Chondrocyte (in vitro differentiated cells): ENCODE measurements around the gene COL9A2. TPM values are rescaled to one million over a fixed set of nuclear protein-coding genes. Genes with fewer than 3 reads are reported as not detected.
A peak's percentile ranks its signal among the peaks of the same experiment; 100 is the strongest.

ENCODE experiments used
- DNase-seq: peaks from one replicate; pipeline ENCODE4 v3.0.0; 2021; ENCODE audit warnings: mixed read lengths, low spot score
- H3K27ac Mint-ChIP-seq: one replicate; pipeline ENCODE4 v1.8.0; 2021; ENCODE audit warnings: mild to moderate bottlenecking, moderate library complexity, mixed read lengths; ENCODE audit not compliant: unreplicated experiment
- H3K27me3 Mint-ChIP-seq: 2 replicates; pipeline ENCODE4 v1.8.0; 2021; ENCODE audit warnings: low read depth, mixed read lengths
- H3K36me3 Mint-ChIP-seq: 2 replicates; pipeline ENCODE4 v1.8.0; 2021; ENCODE audit warnings: low read depth, mixed read lengths
- H3K4me1 Mint-ChIP-seq: 2 replicates; pipeline ENCODE4 v1.8.0; 2021; ENCODE audit warnings: low read depth, mild to moderate bottlenecking, mixed read lengths
- H3K4me3 Mint-ChIP-seq: one replicate; pipeline ENCODE4 v1.8.0; 2021; ENCODE audit warnings: mild to moderate bottlenecking, moderate library complexity, mixed read lengths; ENCODE audit not compliant: unreplicated experiment
- H3K9me3 Mint-ChIP-seq: 2 replicates; pipeline ENCODE4 v1.8.0; 2021; ENCODE audit warnings: low read depth, mixed read lengths
- total RNA-seq: library from RNA; stranded (reverse); gene quantifications from 3 replicates; pipeline ENCODE4 v1.2.1, GENCODE V29; 2021
- TF ChIP-seq, protein P1 (sequence below): fragments of 200-600 bp; sonication (generic); IDR thresholded peaks from 2 replicates; pipeline ENCODE4 v1.5.0; 2021; ENCODE audit warnings: antibody characterized with exemption, mild to moderate bottlenecking, moderate library complexity

COL9A2 gene
- total RNA-seq, 1 donor from 2014 or later: 9.9 TPM

DNA sequence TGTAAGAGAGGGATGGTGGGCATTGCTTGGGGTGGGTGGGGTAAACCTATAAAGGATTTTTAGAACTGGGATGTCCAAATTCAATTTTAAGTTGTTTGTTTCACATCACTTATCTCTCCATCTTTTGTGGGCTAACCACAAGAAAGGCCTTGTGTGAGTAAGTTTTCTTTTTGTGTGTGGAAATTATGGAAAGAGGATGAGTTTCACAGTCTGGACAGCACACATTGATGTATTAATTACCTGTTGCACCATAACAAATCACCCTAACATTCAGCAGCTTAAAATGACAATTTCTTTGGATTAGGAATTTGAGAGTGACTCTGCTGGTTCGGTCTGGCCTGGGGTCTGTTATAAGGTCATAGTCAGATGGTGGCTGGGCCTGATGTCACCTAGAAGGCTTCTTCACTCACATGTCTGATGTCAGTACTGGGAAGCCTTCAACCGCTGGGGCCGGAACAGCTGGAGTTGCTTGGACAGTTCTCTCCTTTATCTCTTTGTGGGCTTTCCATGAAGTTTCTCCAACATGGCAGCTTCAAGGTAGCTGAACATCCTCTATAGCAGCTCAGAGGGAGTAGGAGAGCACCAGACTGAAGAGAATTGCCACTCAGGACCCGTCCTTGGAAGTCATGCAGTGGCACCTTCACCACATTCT, 2.0 kb upstream of the COL9A2 start:
- peaks cover 13% of the 10 kb centered on the region for H3K27me3 Mint-ChIP-seq

DNA sequence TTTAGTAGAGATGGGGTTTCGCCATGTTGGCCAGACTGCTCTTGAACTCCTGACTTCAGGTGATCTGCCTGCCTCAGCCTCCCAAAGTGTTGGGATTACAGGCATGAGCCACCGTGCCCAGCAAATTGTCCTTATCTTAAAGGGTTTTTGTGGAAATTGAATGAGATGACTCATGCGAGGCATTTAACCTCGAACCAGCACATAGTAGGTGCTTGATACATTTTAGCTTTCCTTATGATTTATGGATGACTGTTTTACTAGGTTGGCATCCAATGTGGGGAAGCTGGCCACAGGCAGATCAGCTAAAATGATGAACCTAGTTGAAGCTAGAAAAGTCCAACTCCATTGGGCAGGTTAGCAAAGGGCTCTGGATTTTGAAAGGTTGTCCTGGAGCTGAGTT, 1.4 kb upstream of the COL9A2 start:
- Mint-ChIP-seq H3K4me3 (no peak overlapping the region), H3K36me3 (no peaks in the 10 kb centered on the region), H3K27me3 (peaks cover 10% of the 10 kb centered on the region), H3K9me3 (no peaks in the 10 kb centered on the region), H3K27ac (no peak overlapping the region), H3K4me1 (peaks cover 21% of the 10 kb centered on the region)
- no peak for DNase-seq
- TF ChIP-seq, protein P1, sequence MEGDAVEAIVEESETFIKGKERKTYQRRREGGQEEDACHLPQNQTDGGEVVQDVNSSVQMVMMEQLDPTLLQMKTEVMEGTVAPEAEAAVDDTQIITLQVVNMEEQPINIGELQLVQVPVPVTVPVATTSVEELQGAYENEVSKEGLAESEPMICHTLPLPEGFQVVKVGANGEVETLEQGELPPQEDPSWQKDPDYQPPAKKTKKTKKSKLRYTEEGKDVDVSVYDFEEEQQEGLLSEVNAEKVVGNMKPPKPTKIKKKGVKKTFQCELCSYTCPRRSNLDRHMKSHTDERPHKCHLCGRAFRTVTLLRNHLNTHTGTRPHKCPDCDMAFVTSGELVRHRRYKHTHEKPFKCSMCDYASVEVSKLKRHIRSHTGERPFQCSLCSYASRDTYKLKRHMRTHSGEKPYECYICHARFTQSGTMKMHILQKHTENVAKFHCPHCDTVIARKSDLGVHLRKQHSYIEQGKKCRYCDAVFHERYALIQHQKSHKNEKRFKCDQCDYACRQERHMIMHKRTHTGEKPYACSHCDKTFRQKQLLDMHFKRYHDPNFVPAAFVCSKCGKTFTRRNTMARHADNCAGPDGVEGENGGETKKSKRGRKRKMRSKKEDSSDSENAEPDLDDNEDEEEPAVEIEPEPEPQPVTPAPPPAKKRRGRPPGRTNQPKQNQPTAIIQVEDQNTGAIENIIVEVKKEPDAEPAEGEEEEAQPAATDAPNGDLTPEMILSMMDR: no peak

More for the DNA sequence above, 2.0 kb upstream of the COL9A2 start:
- H3K9me3 Mint-ChIP-seq: no peaks in the 10 kb centered on the region
- peaks cover 15% of the 10 kb centered on the region for H3K4me1 Mint-ChIP-seq
- no peak overlapping the region for H3K27ac Mint-ChIP-seq
- no peaks in the 10 kb centered on the region for H3K36me3 Mint-ChIP-seq
- TF ChIP-seq, protein P1: no peak
- no peak for DNase-seq
- H3K4me3 Mint-ChIP-seq: no peak overlapping the region

DNA sequence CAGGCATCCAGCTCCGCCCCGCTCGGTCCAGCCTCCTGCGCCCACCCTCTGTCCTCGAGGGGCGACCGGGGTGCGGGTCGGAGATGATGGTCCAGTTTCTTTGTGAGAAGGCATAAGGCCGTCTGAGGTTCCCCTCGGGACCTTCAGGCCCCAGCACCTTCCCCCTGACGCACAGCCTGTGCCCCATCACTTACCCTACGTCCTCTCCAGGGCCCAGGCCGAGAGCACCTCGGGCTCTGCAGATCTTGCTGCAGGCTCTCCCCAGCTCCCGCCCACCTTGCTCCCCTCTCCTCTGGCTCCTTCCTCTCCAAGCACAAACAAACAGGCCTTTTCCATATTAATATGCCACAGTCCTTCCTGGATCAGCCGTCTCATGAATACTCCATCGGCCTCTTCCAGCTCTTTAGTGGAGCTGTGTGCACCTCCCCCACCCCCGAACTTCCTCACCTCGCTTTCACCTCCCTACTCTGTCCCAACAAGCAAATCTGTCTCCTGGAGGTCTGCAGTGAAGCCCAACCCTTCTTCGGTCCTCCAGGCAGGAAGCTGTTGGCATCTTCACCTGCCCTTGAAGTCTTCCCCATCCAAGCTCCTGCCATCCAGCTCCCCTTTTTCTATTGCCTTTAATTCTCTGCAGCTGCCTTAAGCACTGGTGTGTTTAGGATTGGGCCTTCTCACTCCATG, 448 bp upstream of the COL9A2 start:
- no peak for DNase-seq
- Mint-ChIP-seq H3K9me3 (no peaks in the 10 kb centered on the region), H3K4me3 (no peak overlapping the region), H3K27ac (no peak overlapping the region), H3K27me3 (peaks cover 10% of the 10 kb centered on the region), H3K4me1 (peaks cover 23% of the 10 kb centered on the region), H3K36me3 (no peaks in the 10 kb centered on the region)
- TF ChIP-seq, protein P1: no peak

DNA sequence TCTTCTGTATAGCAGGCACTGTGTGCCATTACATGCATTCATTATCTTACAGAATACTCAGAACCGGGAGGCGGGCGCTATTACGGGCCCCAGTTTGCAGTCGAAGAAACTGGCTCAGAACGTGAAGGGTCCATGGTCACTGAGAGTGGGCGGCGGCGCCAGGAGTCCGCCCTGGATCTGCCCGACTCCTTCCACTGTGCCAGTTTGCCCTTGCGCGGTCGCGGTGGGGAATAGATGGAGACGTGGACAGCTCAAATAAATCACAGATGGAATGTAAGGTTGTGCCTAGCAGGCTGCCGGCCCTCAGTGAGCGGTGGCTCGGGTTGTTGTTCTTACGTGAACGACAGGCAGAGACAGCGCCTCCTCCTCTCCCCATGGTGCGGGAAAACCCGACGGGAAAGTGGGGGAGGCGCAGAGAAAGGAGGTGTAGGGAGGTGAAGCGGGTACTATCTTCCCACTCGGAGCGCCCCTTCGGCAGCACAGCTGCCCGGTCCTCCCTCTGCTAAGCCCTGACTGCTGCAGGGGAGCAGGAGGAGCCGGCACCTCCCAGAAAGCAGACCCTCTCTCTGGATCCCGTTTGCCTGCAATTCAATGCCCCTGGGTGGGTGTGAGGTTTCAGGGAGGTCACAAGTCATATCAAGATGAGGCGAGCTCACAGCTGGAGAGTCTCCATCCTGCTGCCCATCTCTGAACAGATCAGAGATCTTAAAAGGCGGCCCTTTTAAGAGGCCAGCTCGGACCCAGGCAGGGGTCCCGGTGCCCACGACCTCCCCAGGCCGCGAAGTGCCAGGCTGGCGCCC, 1.1 kb downstream of the COL9A2 start:
- H3K36me3 Mint-ChIP-seq: no peaks in the 10 kb centered on the region
- H3K27ac Mint-ChIP-seq: no peak overlapping the region
- H3K4me3 Mint-ChIP-seq: peak overlapping the region; percentile 67
- H3K4me1 Mint-ChIP-seq: peaks cover 23% of the 10 kb centered on the region
- TF ChIP-seq, protein P1: no peak
- H3K27me3 Mint-ChIP-seq: peaks cover 10% of the 10 kb centered on the region
- H3K9me3 Mint-ChIP-seq: no peaks in the 10 kb centered on the region
- no peak for DNase-seq

DNA sequence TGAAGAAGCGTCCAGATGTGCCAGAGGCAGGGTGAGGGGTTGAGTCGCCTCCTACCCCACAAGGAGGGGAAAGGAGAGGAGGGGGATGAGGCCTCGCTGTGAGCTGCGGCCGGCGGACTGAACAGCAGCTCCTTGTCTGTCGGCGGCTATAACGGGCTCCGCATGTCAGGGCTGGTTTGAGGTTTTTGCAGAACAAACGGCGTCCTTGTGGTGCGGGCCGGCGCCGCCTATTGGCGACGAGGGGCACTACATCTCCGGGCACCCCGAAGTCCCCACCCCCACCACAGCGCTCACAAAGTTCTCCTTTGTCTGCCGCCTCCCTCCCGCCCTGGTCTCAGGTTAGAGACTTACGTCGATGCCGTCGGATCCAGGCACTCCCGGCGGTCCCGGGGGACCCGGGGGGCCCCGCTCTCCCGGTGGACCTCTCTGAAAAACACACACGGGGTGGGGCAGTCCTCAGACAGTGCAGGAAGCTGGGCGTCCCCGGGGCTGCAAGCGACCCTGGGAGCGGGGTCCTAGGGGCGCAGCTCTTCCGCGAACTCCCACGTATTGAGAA, 1.8 kb downstream of the COL9A2 start:
- H3K4me3 Mint-ChIP-seq: peak overlapping the region; percentile 67
- H3K27ac Mint-ChIP-seq: peak overlapping the region; percentile 63
- peaks cover 10% of the 10 kb centered on the region for H3K27me3 Mint-ChIP-seq
- no peaks in the 10 kb centered on the region for H3K9me3 Mint-ChIP-seq
- DNase-seq: no peak
- TF ChIP-seq, protein P1: peak; percentile 93
- H3K36me3 Mint-ChIP-seq: no peaks in the 10 kb centered on the region
- peaks cover 23% of the 10 kb centered on the region for H3K4me1 Mint-ChIP-seq
